Testis (tissue), 2 donors: ENCODE measurements around the gene WBP11.

Experiments
- POLR2A ChIP-seq: fragments of 450-650 bp; IDR thresholded peaks from one replicate; pipeline ENCODE4 v1.6.1; 2017; ENCODE audit warnings: antibody characterized with exemption, mild to moderate bottlenecking, moderate library complexity
- TF ChIP-seq, protein P1 (sequence below), 3 experiments: fragments of 450-650 bp in 2 of 3; fragments of 200-600 bp in 1 of 3; sonication (generic) in 1 of 3; IDR thresholded peaks; one replicate each; pipeline ENCODE4 v1.5.1; 2016 to 2019; ENCODE audit warnings: antibody characterized with exemption in 3 of 3, mild to moderate bottlenecking in 2 of 3, moderate library complexity in 1 of 3

DNA sequence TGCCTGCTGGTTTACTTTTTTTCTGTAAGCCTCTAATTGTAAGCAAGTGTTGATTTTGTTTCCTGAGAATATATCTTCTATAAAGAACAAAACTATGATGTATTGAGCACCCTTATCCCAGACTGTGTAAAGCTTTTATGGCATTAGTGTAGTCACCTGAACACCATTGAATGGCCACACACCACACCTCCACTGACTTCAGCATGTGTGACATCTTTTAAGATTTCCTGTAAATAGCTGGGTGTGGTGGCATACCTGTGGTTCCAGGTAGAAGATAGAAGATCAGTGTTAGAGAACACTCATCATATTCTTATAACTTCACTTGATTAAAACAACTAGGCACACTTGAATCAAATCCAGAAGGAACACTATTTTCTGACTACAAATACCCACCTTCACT lies 51.3 kb downstream of the WBP11 start:
- TF ChIP-seq, protein P1, sequence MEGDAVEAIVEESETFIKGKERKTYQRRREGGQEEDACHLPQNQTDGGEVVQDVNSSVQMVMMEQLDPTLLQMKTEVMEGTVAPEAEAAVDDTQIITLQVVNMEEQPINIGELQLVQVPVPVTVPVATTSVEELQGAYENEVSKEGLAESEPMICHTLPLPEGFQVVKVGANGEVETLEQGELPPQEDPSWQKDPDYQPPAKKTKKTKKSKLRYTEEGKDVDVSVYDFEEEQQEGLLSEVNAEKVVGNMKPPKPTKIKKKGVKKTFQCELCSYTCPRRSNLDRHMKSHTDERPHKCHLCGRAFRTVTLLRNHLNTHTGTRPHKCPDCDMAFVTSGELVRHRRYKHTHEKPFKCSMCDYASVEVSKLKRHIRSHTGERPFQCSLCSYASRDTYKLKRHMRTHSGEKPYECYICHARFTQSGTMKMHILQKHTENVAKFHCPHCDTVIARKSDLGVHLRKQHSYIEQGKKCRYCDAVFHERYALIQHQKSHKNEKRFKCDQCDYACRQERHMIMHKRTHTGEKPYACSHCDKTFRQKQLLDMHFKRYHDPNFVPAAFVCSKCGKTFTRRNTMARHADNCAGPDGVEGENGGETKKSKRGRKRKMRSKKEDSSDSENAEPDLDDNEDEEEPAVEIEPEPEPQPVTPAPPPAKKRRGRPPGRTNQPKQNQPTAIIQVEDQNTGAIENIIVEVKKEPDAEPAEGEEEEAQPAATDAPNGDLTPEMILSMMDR (IDR thresholded peaks at IDR 0.05), result no peak
- TF ChIP-seq POLR2A, result no peak
